Middle frontal gyrus (tissue), 1 donor: ENCODE measurements around the gene RUNX2.

ENCODE experiments used
- DNase-seq: peaks from one replicate; pipeline ENCODE4 v3.0.0-alpha.2; 2015; ENCODE audit warnings: low spot score; ENCODE audit errors: extremely low spot score

Gene RUNX2

DNA sequence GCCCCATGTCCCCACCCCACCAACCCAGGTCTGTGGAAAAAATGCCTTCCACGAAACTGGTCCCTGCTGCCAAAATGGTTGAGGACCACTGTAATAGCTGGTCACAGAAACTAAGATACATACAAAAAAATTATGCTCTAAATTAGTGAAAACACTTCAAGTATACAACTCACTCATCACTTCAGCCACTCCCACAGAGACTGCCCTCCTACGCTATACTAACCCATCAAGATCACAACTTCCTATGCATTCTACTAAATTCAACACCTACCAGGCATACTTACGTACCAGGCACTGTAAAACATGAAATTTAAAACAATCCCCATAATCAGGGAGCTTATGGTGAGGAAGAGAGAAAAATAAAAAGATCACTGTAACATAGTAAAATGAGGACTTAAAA lies 22.9 kb downstream of the RUNX2 start:
- DNase-seq = no peak

DNA sequence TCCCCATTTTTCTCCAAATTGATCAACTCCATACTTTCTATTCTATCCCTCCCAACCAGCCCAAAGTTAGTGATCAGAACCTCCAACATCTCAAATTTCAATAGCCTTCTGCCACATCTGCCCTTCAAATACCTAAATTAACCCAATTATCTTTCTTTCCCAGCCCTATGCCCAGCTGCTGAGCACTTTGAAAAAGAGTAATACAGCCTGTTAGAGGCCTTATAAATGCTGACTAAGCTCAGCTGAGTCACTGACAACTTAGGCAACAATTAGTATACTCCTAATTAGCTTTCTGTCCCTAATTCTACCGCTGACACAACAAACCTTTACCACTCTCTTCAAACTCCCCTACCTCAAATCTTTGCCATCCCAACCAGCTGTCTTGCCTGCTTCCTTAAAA lies 23.5 kb downstream of the RUNX2 start:
- no peak for DNase-seq

- DNase-seq = no peak
Observed at GRCh38 chr6:45353654-45354053, 25.5 kb downstream of the RUNX2 start.

DNA sequence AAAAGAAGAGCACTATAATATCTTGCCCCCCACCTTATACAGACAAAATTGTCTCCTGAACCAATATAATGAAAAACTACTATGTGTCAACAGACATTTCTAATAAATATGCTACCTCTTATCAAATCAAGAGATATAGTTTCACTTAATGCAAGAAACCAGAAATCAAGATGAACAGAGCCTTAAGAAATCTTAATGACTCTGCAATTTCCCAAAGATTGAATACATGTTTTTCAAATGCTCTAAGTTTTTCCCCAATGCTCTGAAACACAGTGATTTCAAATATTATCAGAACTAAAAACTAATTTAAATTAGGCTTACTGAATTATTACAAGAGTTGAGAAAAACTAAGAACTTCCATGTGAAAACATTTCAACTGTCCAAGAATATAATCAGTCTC lies 36.3 kb downstream of the RUNX2 start:
- DNase-seq = no peak

DNA sequence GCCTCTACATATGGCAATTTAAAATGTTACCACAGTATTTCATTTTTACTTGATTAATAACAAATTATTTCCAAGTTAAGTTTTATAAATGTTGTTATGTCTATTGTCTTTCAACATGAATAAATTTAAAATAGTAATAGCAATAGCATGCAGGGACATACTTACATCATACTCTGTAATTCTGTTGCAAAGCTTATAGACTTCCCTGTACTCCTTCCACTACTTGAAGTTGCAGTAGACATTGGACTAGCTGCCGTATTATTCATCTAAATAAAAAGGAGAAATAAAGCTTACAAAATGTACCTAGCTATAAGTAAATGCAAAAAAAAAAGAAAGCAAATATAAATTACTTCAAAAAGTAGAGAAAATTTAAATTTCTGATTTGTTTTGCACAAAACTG lies 36.9 kb downstream of the RUNX2 start:
- DNase-seq = no peak

DNA sequence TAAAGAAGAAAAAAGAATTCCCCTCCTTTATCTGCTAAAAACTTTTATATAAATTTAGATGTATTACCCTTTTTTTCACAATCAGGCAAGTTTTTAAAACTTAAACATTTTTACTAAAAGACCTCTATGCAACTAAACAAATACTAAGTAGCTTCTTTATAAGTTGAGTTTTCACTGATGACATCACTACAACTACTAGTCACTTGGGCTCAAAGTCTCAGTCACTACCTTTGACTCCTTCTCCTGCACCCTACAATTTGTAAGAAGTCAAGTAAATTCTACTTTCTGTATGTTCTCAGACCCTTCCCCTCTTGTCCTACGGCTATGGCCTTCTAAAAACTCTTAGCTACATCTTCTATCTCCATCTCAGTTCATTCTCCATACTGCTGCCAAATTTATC lies 38.4 kb downstream of the RUNX2 start:
- no peak for DNase-seq

DNA sequence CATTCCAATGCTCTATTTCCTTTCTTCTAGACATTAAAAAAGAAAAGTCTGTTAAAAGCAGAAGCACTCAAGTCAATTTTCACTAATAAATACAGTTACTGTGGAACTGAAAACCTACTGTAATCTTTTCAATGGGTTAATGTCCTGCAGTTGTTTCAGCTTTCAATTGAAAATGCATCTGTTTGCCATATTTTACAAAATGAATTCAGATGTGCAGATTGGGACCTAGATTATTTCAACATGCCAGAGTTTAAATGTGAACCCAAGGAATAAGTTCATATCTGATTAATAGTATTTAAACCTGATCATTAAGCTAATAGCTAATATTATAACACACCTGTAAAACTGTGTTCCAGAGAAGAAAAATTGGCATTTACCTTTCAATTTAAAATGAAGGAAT lies 39.9 kb downstream of the RUNX2 start:
- DNase-seq = no peak

GRCh38 chr6:45369870-45370269 lies 41.7 kb downstream of the RUNX2 start:
- DNase-seq = no peak

DNA sequence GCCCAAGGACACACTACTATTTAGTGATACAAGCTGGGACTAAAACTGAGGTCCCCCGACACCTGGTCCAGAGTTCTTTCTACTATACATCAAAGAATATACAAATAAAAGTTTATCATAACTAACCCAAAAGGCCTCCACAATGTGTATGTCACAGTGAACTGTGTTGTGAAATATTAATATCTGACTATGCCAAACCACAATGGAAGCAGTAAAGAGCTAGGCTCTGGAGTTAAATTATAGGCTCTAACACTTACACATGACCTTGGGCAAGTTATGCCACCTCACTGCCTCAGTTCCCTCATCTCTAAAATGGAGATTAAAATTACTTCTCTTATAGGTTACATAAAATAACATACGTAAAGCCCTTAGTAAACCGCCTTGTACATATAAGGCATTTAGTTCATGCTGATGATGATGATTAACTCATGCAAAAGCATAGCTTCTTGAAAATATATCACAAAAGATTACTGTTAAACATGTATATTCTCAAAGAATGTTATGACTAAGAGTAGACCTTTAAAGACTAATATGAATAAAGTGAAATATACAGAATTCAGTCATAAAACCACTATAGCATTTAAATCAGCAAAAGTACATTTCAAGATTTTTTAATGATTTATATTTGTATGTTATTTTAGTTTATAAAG lies 43.9 kb downstream of the RUNX2 start:
- DNase-seq = no peak

GRCh38 chr6:45375449-45375848 lies 47.3 kb downstream of the RUNX2 start:
- no peak for DNase-seq

- DNase-seq = no peak
Observed at GRCh38 chr6:45376310-45377042, 48.3 kb downstream of the RUNX2 start.

- DNase-seq = no peak
Observed at GRCh38 chr6:45377043-45377553, 49.0 kb downstream of the RUNX2 start.

- DNase-seq = peak; percentile 93
Observed at GRCh38 chr6:45377554-45378333, 49.6 kb downstream of the RUNX2 start, which contains the start of gene SUPT3H. Gene SUPT3H (minus strand): TSS chr6:45377934.

GRCh38 chr6:45378334-45378926 lies 50.3 kb downstream of the RUNX2 start:
- peak; percentile 36 for DNase-seq

DNA sequence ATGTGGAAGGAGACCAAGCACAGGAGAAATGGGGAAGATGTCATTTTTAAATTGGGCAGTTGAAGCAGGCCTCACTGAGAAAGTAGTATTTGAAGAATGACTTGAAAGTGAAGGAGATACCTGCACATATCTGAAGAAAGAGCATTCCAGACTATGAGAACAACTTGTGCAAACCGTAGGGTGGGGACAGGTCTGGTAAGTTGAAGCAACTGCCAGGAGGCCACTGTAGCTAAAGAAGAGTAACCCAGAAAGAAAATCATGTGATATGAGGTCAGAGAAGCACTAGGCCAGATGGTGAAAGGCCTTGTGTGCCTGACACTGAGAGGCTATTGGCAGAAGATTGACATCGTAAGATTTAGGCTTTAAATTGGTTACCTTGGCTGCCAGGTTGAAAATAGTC lies 54.3 kb downstream of the RUNX2 start:
- no peak for DNase-seq

GRCh38 chr6:45386501-45386900 lies 58.4 kb downstream of the RUNX2 start:
- no peak for DNase-seq

GRCh38 chr6:45387236-45387635 lies 59.1 kb downstream of the RUNX2 start:
- no peak for DNase-seq

DNA sequence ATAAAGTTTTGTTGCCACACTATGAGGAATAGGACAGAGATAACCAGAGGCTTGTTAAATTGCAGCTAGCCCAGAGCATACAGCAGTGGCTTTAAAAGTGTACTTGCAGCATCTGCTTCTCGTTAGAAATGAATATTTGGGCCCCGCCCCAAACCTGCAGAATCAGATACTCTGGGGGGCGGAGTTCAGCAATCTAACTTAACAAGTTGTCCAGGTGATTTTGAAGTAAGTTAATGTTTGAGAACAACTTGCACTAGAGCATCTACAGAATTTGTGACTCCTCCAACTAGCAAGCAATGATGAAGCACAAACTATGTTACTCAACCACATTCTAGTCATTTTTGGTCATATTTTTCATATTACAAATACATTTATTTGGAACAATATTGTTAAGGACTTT lies 60.2 kb downstream of the RUNX2 start:
- DNase-seq = no peak

- no peak for DNase-seq
Observed at GRCh38 chr6:45394586-45395095, 66.5 kb downstream of the RUNX2 start.

DNA sequence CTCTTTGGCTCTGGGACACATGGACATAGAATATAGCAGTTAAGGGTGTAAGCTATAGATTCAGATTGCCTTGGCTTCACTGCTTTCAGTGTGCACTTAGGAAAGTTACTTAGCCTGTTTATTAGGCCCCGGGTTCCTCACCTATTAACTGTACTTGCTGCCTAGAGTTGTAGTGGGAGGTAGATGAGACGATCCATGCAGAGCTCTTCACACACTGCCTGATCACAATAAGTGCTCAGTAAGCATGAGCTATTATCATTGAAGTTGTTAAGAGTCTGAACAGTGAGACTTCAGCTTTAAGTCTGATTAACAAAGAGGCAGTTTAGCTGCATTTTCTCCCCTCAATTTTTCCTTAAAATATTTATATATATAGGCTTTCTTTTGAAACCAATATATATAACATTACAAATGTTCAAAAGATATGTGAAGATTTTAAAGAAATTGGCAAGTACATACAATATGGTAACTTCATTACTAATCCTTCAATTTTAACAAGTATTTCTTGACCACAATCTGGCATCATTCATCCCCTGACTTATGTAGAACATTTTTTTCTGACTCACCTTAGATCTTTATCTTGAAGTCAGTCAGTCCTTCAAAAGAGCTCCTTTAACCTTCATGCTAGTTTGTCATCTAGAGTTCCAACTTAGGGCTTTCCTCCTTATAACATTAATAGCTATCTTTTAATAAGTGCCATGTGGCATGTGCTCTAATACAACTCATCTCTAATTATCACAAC lies 70.1 kb downstream of the RUNX2 start:
- DNase-seq = no peak

DNA sequence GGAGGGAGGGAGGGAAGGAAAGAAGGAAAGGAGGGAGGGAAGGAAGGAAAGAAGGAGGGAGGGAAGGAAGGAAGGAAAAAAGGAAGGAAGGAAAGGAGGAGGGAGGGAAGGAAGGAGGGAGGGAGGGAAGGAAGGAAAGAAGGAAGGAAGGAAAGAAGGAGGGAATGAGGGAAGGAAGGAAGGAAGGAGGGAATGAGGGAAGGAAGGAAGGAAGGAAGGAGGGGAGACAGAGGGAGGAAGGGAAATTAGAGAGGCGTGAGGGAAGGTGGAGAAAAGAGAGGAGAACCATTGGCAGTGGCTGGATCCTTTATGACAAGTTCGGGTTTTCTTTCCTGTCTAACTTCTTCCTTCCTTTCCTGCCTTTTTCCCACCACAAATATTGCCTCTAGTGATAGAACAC lies 71.9 kb downstream of the RUNX2 start:
- no peak for DNase-seq
